ENCODE data around the gene PARG.
"Not testable (repeated sequence)": the region's sequence is repeated elsewhere in the genome, so short reads cannot be mapped to it uniquely, and the experiment has no call there.

PARG gene

GRCh38 chr10:49931959-49932728 is 9.7 kb downstream of the PARG start:
- H3K27ac ChIP-seq; H3K4me3 ChIP-seq (ENCODE audit: low read depth in 1 of 2, low read length in 1 of 2); H3K27me3 ChIP-seq; H3K36me3 ChIP-seq; H3K9me3 ChIP-seq; H3K4me1 ChIP-seq (ENCODE audit: control insufficient read depth in 1 of 2, insufficient read depth in 1 of 2, low read depth in 1 of 2, low read length in 1 of 2): not testable (repeated sequence)

GRCh38 chr10:49931276-49931675 is 10.6 kb downstream of the PARG start:
- H3K4me3 ChIP-seq (ENCODE audit: low read depth in 1 of 2, low read length in 1 of 2); H3K9me3 ChIP-seq; H3K27me3 ChIP-seq; H3K4me1 ChIP-seq (ENCODE audit: control insufficient read depth in 1 of 2, insufficient read depth in 1 of 2, low read depth in 1 of 2, low read length in 1 of 2); H3K27ac ChIP-seq; H3K36me3 ChIP-seq: not testable (repeated sequence)

GRCh38 chr10:49923572-49923971 is 18.3 kb downstream of the PARG start:
- H3K9me3 ChIP-seq; H3K27ac ChIP-seq; H3K4me3 ChIP-seq (ENCODE audit: low read depth in 1 of 2, low read length in 1 of 2); H3K4me1 ChIP-seq (ENCODE audit: control insufficient read depth in 1 of 2, insufficient read depth in 1 of 2, low read depth in 1 of 2, low read length in 1 of 2); H3K27me3 ChIP-seq: not testable (repeated sequence)
- H3K36me3 ChIP-seq: peaks cover 15% of the 10 kb centered on the region

- H3K9me3 ChIP-seq; H3K27me3 ChIP-seq; H3K4me1 ChIP-seq (ENCODE audit: control insufficient read depth in 1 of 2, insufficient read depth in 1 of 2, low read depth in 1 of 2, low read length in 1 of 2); H3K4me3 ChIP-seq (ENCODE audit: low read depth in 1 of 2, low read length in 1 of 2); H3K27ac ChIP-seq: not testable (repeated sequence)
- peaks cover 15% of the 10 kb centered on the region for H3K36me3 ChIP-seq
These were observed 19.8 kb downstream of the PARG start for GRCh38 chr10:49922041-49922440.

- not testable (repeated sequence) for H3K36me3 ChIP-seq; H3K27me3 ChIP-seq; H3K27ac ChIP-seq; H3K4me1 ChIP-seq (ENCODE audit: control insufficient read depth in 1 of 2, insufficient read depth in 1 of 2, low read depth in 1 of 2, low read length in 1 of 2); H3K4me3 ChIP-seq (ENCODE audit: low read depth in 1 of 2, low read length in 1 of 2); H3K9me3 ChIP-seq
These were observed 23.9 kb downstream of the PARG start for GRCh38 chr10:49917927-49918326.

GRCh38 chr10:49916451-49916850 is 25.4 kb downstream of the PARG start:
- H3K27me3 ChIP-seq; H3K27ac ChIP-seq; H3K36me3 ChIP-seq; H3K4me1 ChIP-seq (ENCODE audit: control insufficient read depth in 1 of 2, insufficient read depth in 1 of 2, low read depth in 1 of 2, low read length in 1 of 2); H3K4me3 ChIP-seq (ENCODE audit: low read depth in 1 of 2, low read length in 1 of 2); H3K9me3 ChIP-seq: not testable (repeated sequence)

- not testable (repeated sequence) for H3K4me1 ChIP-seq (ENCODE audit: control insufficient read depth in 1 of 2, insufficient read depth in 1 of 2, low read depth in 1 of 2, low read length in 1 of 2); H3K27me3 ChIP-seq; H3K27ac ChIP-seq; H3K4me3 ChIP-seq (ENCODE audit: low read depth in 1 of 2, low read length in 1 of 2); H3K9me3 ChIP-seq; H3K36me3 ChIP-seq
These were observed 31.5 kb downstream of the PARG start for GRCh38 chr10:49910295-49910694.

- not testable (repeated sequence) for H3K9me3 ChIP-seq; H3K36me3 ChIP-seq; H3K27ac ChIP-seq; H3K4me3 ChIP-seq (ENCODE audit: low read depth in 1 of 2, low read length in 1 of 2); H3K4me1 ChIP-seq (ENCODE audit: control insufficient read depth in 1 of 2, insufficient read depth in 1 of 2, low read depth in 1 of 2, low read length in 1 of 2); H3K27me3 ChIP-seq
These were observed 33.3 kb downstream of the PARG start for GRCh38 chr10:49908290-49909080.

- not testable (repeated sequence) for H3K27me3 ChIP-seq; H3K4me3 ChIP-seq (ENCODE audit: low read depth in 1 of 2, low read length in 1 of 2); H3K27ac ChIP-seq; H3K4me1 ChIP-seq (ENCODE audit: control insufficient read depth in 1 of 2, insufficient read depth in 1 of 2, low read depth in 1 of 2, low read length in 1 of 2); H3K9me3 ChIP-seq; H3K36me3 ChIP-seq
These were observed 38.0 kb downstream of the PARG start for GRCh38 chr10:49903829-49904228.

- not testable (repeated sequence) for H3K9me3 ChIP-seq; H3K4me1 ChIP-seq (ENCODE audit: control insufficient read depth in 1 of 2, insufficient read depth in 1 of 2, low read depth in 1 of 2, low read length in 1 of 2); H3K27me3 ChIP-seq; H3K27ac ChIP-seq; H3K36me3 ChIP-seq; H3K4me3 ChIP-seq (ENCODE audit: low read depth in 1 of 2, low read length in 1 of 2)
These were observed 41.4 kb downstream of the PARG start for GRCh38 chr10:49900406-49900805.

GRCh38 chr10:49899999-49900398 is 41.8 kb downstream of the PARG start:
- H3K9me3 ChIP-seq; H3K4me1 ChIP-seq (ENCODE audit: control insufficient read depth in 1 of 2, insufficient read depth in 1 of 2, low read depth in 1 of 2, low read length in 1 of 2); H3K4me3 ChIP-seq (ENCODE audit: low read depth in 1 of 2, low read length in 1 of 2); H3K27ac ChIP-seq; H3K36me3 ChIP-seq; H3K27me3 ChIP-seq: not testable (repeated sequence)

GRCh38 chr10:49890025-49890424 is 51.8 kb downstream of the PARG start:
- H3K27me3 ChIP-seq; H3K27ac ChIP-seq; H3K36me3 ChIP-seq; H3K9me3 ChIP-seq; H3K4me3 ChIP-seq (ENCODE audit: low read depth in 1 of 2, low read length in 1 of 2); H3K4me1 ChIP-seq (ENCODE audit: control insufficient read depth in 1 of 2, insufficient read depth in 1 of 2, low read depth in 1 of 2, low read length in 1 of 2): not testable (repeated sequence)

GRCh38 chr10:49884739-49885331 is 57.0 kb downstream of the PARG start:
- H3K9me3 ChIP-seq; H3K27me3 ChIP-seq; H3K36me3 ChIP-seq; H3K4me1 ChIP-seq (ENCODE audit: control insufficient read depth in 1 of 2, insufficient read depth in 1 of 2, low read depth in 1 of 2, low read length in 1 of 2); H3K27ac ChIP-seq; H3K4me3 ChIP-seq (ENCODE audit: low read depth in 1 of 2, low read length in 1 of 2): not testable (repeated sequence)

GRCh38 chr10:49883852-49884251 is 58.0 kb downstream of the PARG start:
- not testable (repeated sequence) for H3K36me3 ChIP-seq; H3K27me3 ChIP-seq; H3K27ac ChIP-seq; H3K4me3 ChIP-seq (ENCODE audit: low read depth in 1 of 2, low read length in 1 of 2); H3K9me3 ChIP-seq; H3K4me1 ChIP-seq (ENCODE audit: control insufficient read depth in 1 of 2, insufficient read depth in 1 of 2, low read depth in 1 of 2, low read length in 1 of 2)
